Panc1 (cell line): ENCODE results near the gene TMEM208. TPM values are rescaled to one million over a fixed set of nuclear protein-coding genes. Genes with fewer than 3 reads are reported as not detected.

Experiments used
- ATAC-seq: fragments of 200-7000 bp; cut with Tn5 transposase; 2 replicates; pipeline ENCODE4 v1.9.1; 2020; ENCODE audit warnings: mild to moderate bottlenecking, moderate library complexity
- BruUV-seq: library from RNA; stranded (reverse); fragments of 400-500 nt; replicated peaks from 2 replicates; lab custom pipeline; 2021; lab: Mats Ljungman, UMichigan
- CTCF ChIA-PET: fragments of 300-600 bp; sonication (Branson Sonifier 250); formaldehyde crosslinking; loops from one replicate; lab custom pipeline; 2022; ENCODE audit warnings: antibody characterized with exemption; lab: Charles Lee
- POLR2A ChIA-PET: fragments of 300-600 bp; sonication (Branson Sonifier 250); formaldehyde crosslinking; loops from one replicate; lab custom pipeline; 2022; ENCODE audit warnings: antibody characterized with exemption; lab: Charles Lee
- DNase-seq: peaks from one replicate; pipeline ENCODE4 v3.0.0-alpha.2; 2010; ENCODE audit warnings: low read depth, low spot score
- H3K27ac ChIP-seq: 2 replicates; pipeline ENCODE4 v1.5.1; 2011; ENCODE audit warnings: mild to moderate bottlenecking, low read length, inconsistent platforms
- H3K27me3 ChIP-seq: fragments of 200-500 bp; sonication (Bioruptor generic); 2 replicates; pipeline ENCODE4 v1.6.0; 2014; ENCODE audit warnings: low read length, inconsistent platforms; ENCODE audit not compliant: control insufficient read depth, insufficient read depth
- H3K36me3 ChIP-seq: fragments of 200-500 bp; sonication (Bioruptor generic); 2 replicates; pipeline ENCODE4 v1.5.1; 2014; ENCODE audit warnings: inconsistent platforms, mild to moderate bottlenecking, low read length, moderate library complexity; ENCODE audit not compliant: control insufficient read depth, insufficient read depth
- H3K4me1 ChIP-seq: 2 replicates; pipeline ENCODE4 v1.5.1; 2011; ENCODE audit warnings: inconsistent platforms, mild to moderate bottlenecking, low read length, moderate library complexity; ENCODE audit not compliant: control insufficient read depth, insufficient read depth
- H3K4me3 ChIP-seq, 2 experiments: 2 replicates each; pipeline ENCODE4 v1.5.1; 2011 to 2012; ENCODE audit warnings: low read depth in 2 of 2, low read length in 2 of 2, mild to moderate bottlenecking in 2 of 2, inconsistent platforms in 1 of 2, moderate library complexity in 1 of 2
- H3K9me3 ChIP-seq: fragments of 200-500 bp; sonication (Bioruptor generic); 2 replicates; pipeline ENCODE4 v1.5.1; 2014; ENCODE audit warnings: low read depth, mild to moderate bottlenecking, inconsistent platforms, low read length, moderate library complexity; ENCODE audit not compliant: control insufficient read depth, insufficient read depth
- CTCF ChIP-seq: fragments of 450-650 bp; IDR thresholded peaks from 2 replicates; pipeline ENCODE4 v1.5.1; 2017; ENCODE audit warnings: mild to moderate bottlenecking
- POLR2AphosphoS5 ChIP-seq: IDR thresholded peaks from 2 replicates; pipeline ENCODE4 v1.6.1; 2012; ENCODE audit warnings: mild to moderate bottlenecking, low read depth, low read length, moderate library complexity
- REST ChIP-seq, 2 experiments: IDR thresholded peaks; 2 replicates each; pipeline ENCODE4 v1.6.1; 2011 to 2012; ENCODE audit warnings: low read depth in 2 of 2, control low read depth in 1 of 2, low read length in 1 of 2, mild to moderate bottlenecking in 1 of 2, moderate library complexity in 1 of 2; ENCODE audit not compliant: insufficient read depth in 1 of 2
- SIN3A ChIP-seq: IDR thresholded peaks from 2 replicates; pipeline ENCODE4 v1.6.1; 2012; ENCODE audit warnings: low read depth, mild to moderate bottlenecking, low read length, moderate library complexity, borderline replicate concordance; ENCODE audit not compliant: insufficient read depth
- TCF7L2 ChIP-seq: IDR thresholded peaks from 2 replicates; pipeline ENCODE4 v1.6.1; 2011; ENCODE audit warnings: mild to moderate bottlenecking, low read depth, low read length, inconsistent platforms
- in situ Hi-C: cut with HindIII; loops from 2 replicates; pipeline ENCODE4 v1.10.0; 2016; ENCODE audit warnings: low sequenced_read_pairs, low pct_unique_long_range_greater_than_20kb
- intact Hi-C: fragments of 100-400 bp; cut with micrococcal nuclease; formaldehyde crosslinking; loops from one replicate; pipeline ENCODE4 v1.10.0; 2022; ENCODE audit not compliant: unreplicated experiment
- total RNA-seq: library from RNA; stranded (reverse); gene quantifications from one replicate; pipeline ENCODE4 v1.2.1, GENCODE V29; 2021; ENCODE audit not compliant: unreplicated experiment

Gene TMEM208
- total RNA-seq, 1 experiment from 2014 or later = 25.6 TPM

GRCh38 chr16:67190041-67190440 is 36.9 kb upstream of the TMEM208 start, which contains the start of gene EXOC3L1:
Gene EXOC3L1 (minus strand): TSS chr16:67190136. CDS start chr16:67189676, 460 bp downstream.
- POLR2A ChIA-PET = no interaction called here

More at GRCh38 chr16:67190041-67190440, 36.9 kb upstream of the TMEM208 start, which contains the start of gene EXOC3L1:
- intact Hi-C loops (no loop called here), in situ Hi-C loops (no loop called here)
- Histone ChIP-seq H3K4me1 (peaks cover 9% of the 10 kb centered on the region), H3K4me3 (no peak within 1 kb of the TSS), H3K27ac (no peak within 1 kb of the TSS), H3K36me3 (peaks cover 14% of the 10 kb centered on the region; the same call in 1 of the 2 replicates), H3K9me3 (no peaks in the 10 kb centered on the region), H3K27me3 (no peaks in the 10 kb centered on the region)
- no TSS peak for BruUV-seq
- no peak for TF ChIP-seq REST (IDR thresholded peaks at IDR 0.05; ENCODE audit: insufficient read depth in 1 of 2, low read depth in 2 of 2, low read length in 1 of 2)
- no peak for TF ChIP-seq CTCF
- no peak for TF ChIP-seq POLR2AphosphoS5
- no peak for TF ChIP-seq SIN3A
- TF ChIP-seq TCF7L2 = no peak
- DNase-seq = no peak
- CTCF ChIA-PET = interaction anchor here (0.8 kb wide), 1 partner anchor 8 kb away, joined by 3 read pairs; no protein-coding TSS in a partner anchor
- no peak for ATAC-seq
